Measurements from ENCODE around the gene TBX19. TPM values are rescaled to one million over a fixed set of nuclear protein-coding genes. Genes with fewer than 3 reads are reported as not detected.

The TBX19 gene
- total and polyA plus RNA-seq, 2 of the 8 experiments (the other 6 are each of a cell fraction or from before 2014, with no cell fraction given): 1.0 to 1.8 TPM

GRCh38 chr1:168331569-168331968 is 50.9 kb downstream of the TBX19 start:
- H2AFZ ChIP-seq (ENCODE audit: low read length): no peak overlapping the region
- no peak overlapping the region for H2BK20ac ChIP-seq (ENCODE audit: low read length)
- H3K27ac ChIP-seq (ENCODE audit: low read depth, low read length): no peak overlapping the region
- H4K8ac ChIP-seq (ENCODE audit: extremely low read depth, insufficient read depth, low read length): no peak overlapping the region
- DNase-seq (ENCODE audit: low read depth in 1 of 2, low spot score in 2 of 2) (no peak), FAIRE-seq (no peak)
- H3K23ac ChIP-seq (ENCODE audit: insufficient read length): no peak overlapping the region
- H3K4me1 ChIP-seq (replicated peaks in 1 of 4; ENCODE audit: control insufficient read depth in 3 of 4, insufficient read depth in 4 of 4, low read length in 3 of 4): no peaks in the 10 kb centered on the region; a peak in 3 of 7 replicates
- H3K9me3 ChIP-seq (ENCODE audit: insufficient read depth in 2 of 2, low read depth in 1 of 2, low read length in 1 of 2): no peaks in the 10 kb centered on the region
- WGBS, 2 experiments (ENCODE audit: extremely low coverage in 1 of 2, insufficient coverage in 1 of 2, insufficient read length in 1 of 2, insufficient replicate concordance in 2 of 2, low coverage in 1 of 2, low lambda C conversion rate in 2 of 2, missing lambda C conversion rate in 1 of 2): 94% methylated on average over 1 of the region's 1 CpG; no CpG with 5 or more reads in 1 of the 2 experiments
- H4K91ac ChIP-seq (replicated peaks; ENCODE audit: insufficient read length, low read length): no peak overlapping the region
- H3K79me2 ChIP-seq (ENCODE audit: control insufficient read depth in 1 of 2, insufficient read depth in 2 of 2, low read length in 2 of 2): no peaks in the 10 kb centered on the region
- no peaks in the 10 kb centered on the region for H3K79me1 ChIP-seq (ENCODE audit: low read depth, low read length)
- H2BK15ac ChIP-seq (ENCODE audit: low read length): no peak overlapping the region
- H2BK5ac ChIP-seq (ENCODE audit: low read depth, low read length): no peak overlapping the region
- H2BK120ac ChIP-seq (replicated peaks; ENCODE audit: low read depth, low read length): no peak overlapping the region
- H3K27me3 ChIP-seq (replicated peaks in 1 of 4; ENCODE audit: control insufficient read depth in 3 of 4, extremely low read depth in 1 of 4, insufficient read depth in 3 of 4, low read length in 3 of 4): no peaks in the 10 kb centered on the region
- CTCF ChIA-PET (ENCODE audit: partially characterized antibody): interaction anchor here (3.4 to 3.6 kb wide), 2 partner anchors 11 to 96 kb away, joined by 13 to 29 read pairs; no protein-coding TSS in a partner anchor
- no peaks in the 10 kb centered on the region for H3K36me3 ChIP-seq (ENCODE audit: control insufficient read depth in 2 of 4, insufficient read depth in 4 of 4, low read length in 3 of 4)
- H3K9ac ChIP-seq (replicated peaks in 1 of 4; ENCODE audit: extremely low read depth in 1 of 4, low read depth in 3 of 4, low read length in 3 of 4): no peak overlapping the region
- H3K4ac ChIP-seq (replicated peaks; ENCODE audit: insufficient read length, low read depth, low read length): no peak overlapping the region
- H3K56ac ChIP-seq (replicated peaks; ENCODE audit: insufficient read length, low read depth, low read length): no peak overlapping the region
- no peaks in the 10 kb centered on the region for H4K20me1 ChIP-seq (replicated peaks in 1 of 2; ENCODE audit: control insufficient read depth in 1 of 2, insufficient read depth in 2 of 2, low read length in 2 of 2)
- no peak overlapping the region for H3K4me2 ChIP-seq (ENCODE audit: insufficient read depth in 1 of 2, low read depth in 2 of 2, low read length in 2 of 2)
- H3K14ac ChIP-seq (ENCODE audit: insufficient read length): no peak overlapping the region
- no peak overlapping the region for H2AK5ac ChIP-seq (ENCODE audit: low read depth, low read length)
- no peak overlapping the region for H4K5ac ChIP-seq (ENCODE audit: insufficient read length, low read depth, low read length)
- TF ChIP-seq MAFK (IDR thresholded peaks at IDR 0.05; ENCODE audit: low read depth, low read length) (no peak), USF2 (IDR thresholded peaks at IDR 0.05; ENCODE audit: low read length) (no peak), SAP30 (IDR thresholded peaks at IDR 0.05; ENCODE audit: insufficient read depth, insufficient replicate concordance, low read length) (no peak), KDM4A (IDR thresholded peaks at IDR 0.05; ENCODE audit: low read depth, low read length, severe bottlenecking) (no peak), CREB1 (IDR thresholded peaks at IDR 0.05) (no peak), CTCF (IDR thresholded peaks at IDR 0.05; ENCODE audit: control extremely low read depth in 1 of 3, insufficient read depth in 1 of 3, low read depth in 1 of 3, low read length in 3 of 3) (no peak), EP300 (IDR thresholded peaks at IDR 0.05; ENCODE audit: borderline replicate concordance in 1 of 2, low read depth in 2 of 2, low read length in 2 of 2) (no peak), RNF2 (IDR thresholded peaks at IDR 0.05; ENCODE audit: borderline replicate concordance, low read depth, low read length, missing control alignments, poor library complexity, severe bottlenecking) (no peak), KDM5A (IDR thresholded peaks at IDR 0.05; ENCODE audit: low read length) (no peak)
- no peaks in the 10 kb centered on the region; the same call in 1 of the 2 replicates for H3K23me2 ChIP-seq (ENCODE audit: low read depth, low read length)
- no peak overlapping the region for H2BK12ac ChIP-seq (ENCODE audit: low read depth, low read length)
- no peak overlapping the region for H3K4me3 ChIP-seq (ENCODE audit: extremely low read depth in 1 of 4, insufficient read depth in 2 of 4, low read depth in 3 of 4, low read length in 4 of 4)
- no peak overlapping the region for H3K18ac ChIP-seq (ENCODE audit: extremely low read depth, low read length)
- POLR2A ChIA-PET (ENCODE audit: partially characterized antibody): no interaction called here

All from H1 (cell line).